GM18907 (cell line): ENCODE measurements around the gene ADIPOR2.

ENCODE experiments used
- ATAC-seq: cut with Tn5 transposase; IDR thresholded peaks from one replicate; pipeline ENCODE4 v1.9.1; 2021; ENCODE audit warnings: mild to moderate bottlenecking, moderate library complexity; ENCODE audit not compliant: unreplicated experiment

The ADIPOR2 gene

GRCh38 chr12:1690578-1691122, at the start of gene ADIPOR2:
Gene ADIPOR2, plus strand, starts transcription at chr12:1691070. Its CDS starts 63,274 bp downstream, at chr12:1754344.
- peak; percentile 93 for ATAC-seq

GRCh38 chr12:1642513-1642912, 48.4 kb upstream of the ADIPOR2 start:
- no peak for ATAC-seq

DNA sequence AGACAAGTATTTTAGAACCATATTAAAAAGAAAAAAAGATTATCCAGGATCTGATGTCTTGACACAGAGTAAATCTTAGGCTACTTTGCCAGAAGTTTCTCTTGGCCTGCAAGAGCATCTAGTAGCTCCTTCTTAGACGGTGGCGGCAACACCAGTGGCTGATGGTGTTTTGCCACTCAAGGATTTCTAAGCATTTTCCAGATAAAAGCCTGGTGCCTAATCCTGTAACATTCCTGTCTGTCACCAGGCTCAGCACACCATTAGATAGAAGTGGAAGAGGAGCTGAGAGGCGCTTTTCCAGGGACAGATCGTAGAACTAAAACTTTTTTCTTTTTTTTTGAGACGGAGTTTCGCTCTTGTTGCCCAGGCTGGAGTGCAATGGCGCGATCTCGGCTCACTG, 47.8 kb upstream of the ADIPOR2 start:
- ATAC-seq: no peak

DNA sequence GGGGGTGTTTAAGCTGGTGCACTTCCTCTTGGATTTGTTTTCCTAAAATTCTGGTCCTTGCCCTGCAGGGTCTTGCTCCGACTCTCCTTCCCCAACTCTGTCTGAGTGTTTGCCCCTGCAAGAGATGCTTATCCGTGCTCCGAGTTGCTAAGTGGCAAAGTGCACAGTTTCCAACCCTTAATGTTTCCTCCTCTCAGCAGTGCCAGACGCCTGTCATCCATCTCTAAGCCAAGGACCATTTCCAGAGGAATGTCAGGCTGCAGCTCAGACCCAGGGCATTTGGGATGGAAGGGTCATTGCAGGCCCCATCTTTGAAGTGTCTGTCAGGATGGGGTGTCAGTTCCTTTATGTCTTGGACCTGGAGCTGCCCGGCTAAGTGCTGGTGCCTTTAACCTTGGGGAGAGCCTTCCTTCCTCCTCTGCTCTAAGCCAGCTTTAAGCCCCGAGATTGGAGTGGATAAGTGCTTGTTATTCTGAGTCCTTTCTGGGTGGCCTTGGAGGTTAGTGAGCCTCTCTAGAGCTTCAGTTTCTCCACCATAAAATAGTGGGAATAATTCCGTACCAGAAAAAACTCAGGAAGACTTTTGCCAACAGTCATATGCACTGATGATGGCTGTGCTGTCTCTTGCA, 46.9 kb upstream of the ADIPOR2 start:
- no peak for ATAC-seq

- ATAC-seq: no peak
These were observed 46.1 kb upstream of the ADIPOR2 start for GRCh38 chr12:1644534-1645438.

GRCh38 chr12:1645819-1646218, 45.1 kb upstream of the ADIPOR2 start:
- no peak for ATAC-seq

DNA sequence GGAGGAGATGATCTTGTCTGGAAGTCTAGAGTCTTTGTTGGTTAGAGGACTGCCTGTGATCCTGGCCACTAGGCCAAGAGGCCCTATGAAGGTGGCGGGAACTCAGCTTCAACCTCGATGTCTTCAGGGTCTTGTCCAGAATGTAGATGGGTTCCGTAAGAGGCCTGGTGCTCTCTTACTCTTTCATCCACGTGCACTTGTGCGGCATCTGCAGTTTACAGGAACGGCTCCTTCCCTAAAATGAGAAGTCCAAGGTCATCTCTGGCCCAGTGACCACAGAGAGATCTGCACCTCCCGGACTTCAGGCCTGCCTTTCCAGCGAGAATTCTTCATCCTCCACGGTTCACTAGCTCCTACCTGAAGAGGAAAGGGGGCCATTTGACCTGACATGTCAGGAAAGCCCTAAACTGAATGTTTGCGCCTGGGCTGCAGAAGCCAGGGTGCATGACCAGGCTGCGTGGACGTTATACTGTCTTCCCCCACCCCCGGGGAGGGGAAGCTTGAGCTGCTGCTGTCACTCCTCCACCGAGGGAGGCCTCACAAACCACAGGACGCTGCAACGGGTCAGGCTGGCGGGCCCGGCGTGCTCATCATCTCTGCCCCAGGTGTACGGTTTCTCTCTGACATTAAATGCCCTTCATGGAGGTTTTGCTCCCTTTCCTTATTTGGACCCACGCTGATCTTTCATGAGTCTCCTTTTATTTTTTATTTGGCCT, 44.1 kb upstream of the ADIPOR2 start:
- ATAC-seq: no peak

DNA sequence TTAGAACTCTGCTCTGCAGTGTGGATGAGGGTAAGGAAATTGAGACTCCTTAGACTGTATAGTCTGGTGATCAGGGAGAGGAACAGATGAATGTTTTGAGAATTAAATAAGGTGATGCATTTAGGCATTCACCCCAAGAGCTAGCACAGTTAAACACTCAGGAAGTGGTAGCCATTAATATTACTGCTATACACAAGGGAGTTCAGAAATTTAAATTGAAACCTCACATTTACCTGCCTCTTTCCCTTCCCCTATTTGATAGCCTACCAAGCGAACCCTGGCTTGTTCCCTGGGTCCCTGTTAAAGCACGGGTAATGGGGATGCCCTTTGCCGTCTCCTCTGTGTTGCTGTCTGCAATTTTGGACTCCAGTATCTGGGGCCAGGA, 43.6 kb upstream of the ADIPOR2 start:
- ATAC-seq: no peak

GRCh38 chr12:1650260-1650977, 40.5 kb upstream of the ADIPOR2 start:
- ATAC-seq: no peak

DNA sequence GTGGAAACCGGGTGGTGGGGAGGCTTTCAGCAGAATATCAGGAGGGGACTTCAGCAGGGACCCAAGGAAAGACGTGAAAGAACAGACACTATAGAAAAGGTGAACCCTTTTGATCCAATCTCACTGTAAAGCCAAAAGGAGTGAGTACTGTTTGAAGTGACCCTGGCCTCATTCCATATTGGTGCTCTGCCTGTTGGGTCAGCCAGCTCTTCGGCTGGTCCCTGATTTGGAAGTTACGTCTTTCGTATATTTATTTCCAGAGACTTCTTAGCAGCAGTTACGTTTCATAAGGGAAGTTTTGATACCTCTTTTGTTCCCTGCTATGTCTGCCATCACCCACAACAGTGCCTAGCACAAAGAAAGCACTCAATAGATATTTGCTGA, 39.9 kb upstream of the ADIPOR2 start:
- no peak for ATAC-seq

GRCh38 chr12:1651946-1652345, 38.9 kb upstream of the ADIPOR2 start:
- ATAC-seq: no peak

DNA sequence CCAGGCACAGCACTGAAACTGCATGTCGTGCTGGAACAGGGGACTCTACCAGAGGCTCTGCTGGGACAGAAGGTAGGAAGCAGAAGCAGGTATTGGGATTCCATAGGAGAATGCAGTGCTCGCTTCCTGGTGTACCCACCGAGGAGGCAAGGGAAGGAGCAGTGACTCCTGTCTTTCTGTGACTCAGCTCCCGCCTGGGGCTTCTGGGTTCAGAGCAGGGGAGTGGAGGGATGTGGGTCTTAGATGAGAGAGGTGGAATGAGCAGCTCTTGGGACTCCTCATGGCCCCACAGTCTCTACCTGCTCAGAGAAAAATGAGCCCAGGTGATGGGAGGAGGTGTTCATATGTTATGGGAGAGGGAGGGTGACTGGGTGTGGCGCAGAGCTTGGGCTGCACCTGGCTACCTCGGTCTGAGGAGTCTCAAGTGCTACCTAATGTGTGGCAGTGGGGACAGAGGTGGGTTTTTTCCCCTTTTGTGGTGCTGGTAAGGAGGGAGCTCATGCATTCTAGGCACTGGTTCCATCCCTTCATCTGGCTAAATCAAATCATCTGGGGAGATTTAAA, 35.6 kb upstream of the ADIPOR2 start:
- no peak for ATAC-seq

DNA sequence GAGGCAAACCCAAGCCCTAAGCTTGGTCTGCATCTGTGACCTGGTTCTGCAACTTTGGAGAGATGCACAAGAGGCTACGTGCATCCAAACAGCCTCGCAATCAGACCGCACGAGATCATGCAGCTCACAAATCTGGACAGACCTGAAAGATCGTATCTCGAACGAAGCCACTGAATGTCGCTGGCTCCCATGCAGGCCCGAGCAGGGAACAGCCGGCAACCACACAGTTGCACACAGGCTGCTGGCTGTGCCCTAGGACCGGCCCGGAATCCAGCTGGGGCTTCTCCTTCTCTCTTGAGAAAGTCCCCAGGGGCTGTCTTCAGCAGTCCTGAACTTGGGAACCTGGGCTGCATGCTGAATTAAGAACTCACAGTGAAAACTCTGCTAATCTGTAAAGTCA, 34.0 kb upstream of the ADIPOR2 start:
- no peak for ATAC-seq

GRCh38 chr12:1657688-1658087, 33.2 kb upstream of the ADIPOR2 start:
- no peak for ATAC-seq

- no peak for ATAC-seq
These were observed 30.3 kb upstream of the ADIPOR2 start for GRCh38 chr12:1660304-1661187.

DNA sequence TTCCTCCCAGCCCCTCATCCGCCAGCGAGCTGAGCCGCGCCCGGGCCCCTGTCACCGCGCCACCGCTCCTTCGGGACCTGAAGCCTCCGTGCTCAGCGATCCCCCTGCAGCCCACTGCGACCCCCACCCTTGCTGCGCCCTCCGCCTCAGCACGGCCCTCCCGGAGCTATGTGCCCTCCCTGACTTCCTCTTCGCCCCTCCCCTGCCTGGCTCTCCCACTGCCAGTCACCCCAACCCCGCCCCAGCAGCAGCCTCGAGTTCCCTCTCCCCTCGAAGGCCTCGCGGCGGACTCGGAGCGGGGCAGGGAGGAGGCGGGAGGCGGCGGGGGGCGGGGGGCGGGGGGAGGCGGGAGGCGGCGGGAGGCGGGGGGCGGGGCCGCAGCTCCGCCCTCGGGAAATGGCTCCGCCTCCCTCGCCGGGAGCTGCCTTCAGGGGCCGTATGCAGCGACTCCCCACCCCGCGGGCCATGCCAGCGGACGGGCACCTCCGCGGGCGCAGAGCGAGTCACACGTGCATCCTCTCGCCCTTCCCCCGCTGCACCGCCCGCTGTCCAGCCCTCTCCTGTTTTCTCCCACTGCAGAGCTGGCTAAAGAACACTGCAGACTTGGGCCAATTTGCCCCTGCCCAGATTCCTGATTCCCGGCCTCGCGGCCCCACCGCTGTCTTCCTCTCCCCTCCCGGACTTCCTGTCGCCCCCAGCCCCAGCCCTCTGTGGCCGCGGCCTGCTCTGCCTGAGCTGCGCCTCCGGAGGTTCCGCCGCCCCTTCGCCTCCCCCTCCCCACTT, 29.1 kb upstream of the ADIPOR2 start:
- peak; percentile 73 for ATAC-seq

- no peak for ATAC-seq
These were observed 28.0 kb upstream of the ADIPOR2 start for GRCh38 chr12:1662761-1663439.
